Measurements from ENCODE around the gene DIAPH1.

The DIAPH1 gene

DNA sequence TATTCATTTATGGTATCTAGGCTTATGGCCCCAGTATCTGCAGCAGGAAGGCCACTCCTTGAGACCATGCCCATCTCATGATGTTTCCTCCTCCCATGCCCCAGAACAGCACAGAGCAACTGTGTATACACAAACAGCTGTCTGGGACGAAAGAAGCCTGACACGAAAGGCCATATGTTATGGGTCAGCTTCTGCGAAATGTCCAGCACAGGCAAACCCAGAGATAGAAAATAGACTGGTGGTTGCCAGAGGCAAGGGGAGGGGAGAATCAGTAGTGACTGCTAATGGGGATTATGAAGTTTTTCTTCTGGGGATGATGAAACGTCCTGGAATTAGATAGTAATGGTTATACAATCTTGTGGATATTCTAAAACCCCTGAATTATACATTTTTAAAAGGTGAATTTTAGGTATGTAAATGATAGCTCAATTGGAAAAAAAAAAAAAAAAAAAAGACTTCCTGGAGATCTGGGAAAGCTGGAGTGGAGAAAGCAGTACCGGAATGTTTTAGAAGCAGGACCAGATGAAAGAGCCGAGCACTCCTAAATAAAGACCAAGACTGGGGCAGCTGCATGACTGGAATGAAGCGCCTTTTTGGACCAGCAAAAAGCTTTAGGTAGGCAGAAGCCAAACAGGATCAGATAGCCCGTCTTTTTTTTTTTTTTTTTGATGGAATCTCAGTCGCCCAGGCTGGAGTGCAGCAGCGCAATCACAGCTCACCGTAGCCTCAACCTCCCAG lies 100.8 kb downstream of the DIAPH1 start:
- no peak for DNase-seq

- DNase-seq: no peak
These were observed 101.5 kb downstream of the DIAPH1 start for GRCh38 chr5:141517312-141517711.

- DNase-seq: no peak
These were observed 102.2 kb downstream of the DIAPH1 start for GRCh38 chr5:141516672-141517025.

- no peak for DNase-seq
These were observed 102.7 kb downstream of the DIAPH1 start for GRCh38 chr5:141515946-141516671.

DNA sequence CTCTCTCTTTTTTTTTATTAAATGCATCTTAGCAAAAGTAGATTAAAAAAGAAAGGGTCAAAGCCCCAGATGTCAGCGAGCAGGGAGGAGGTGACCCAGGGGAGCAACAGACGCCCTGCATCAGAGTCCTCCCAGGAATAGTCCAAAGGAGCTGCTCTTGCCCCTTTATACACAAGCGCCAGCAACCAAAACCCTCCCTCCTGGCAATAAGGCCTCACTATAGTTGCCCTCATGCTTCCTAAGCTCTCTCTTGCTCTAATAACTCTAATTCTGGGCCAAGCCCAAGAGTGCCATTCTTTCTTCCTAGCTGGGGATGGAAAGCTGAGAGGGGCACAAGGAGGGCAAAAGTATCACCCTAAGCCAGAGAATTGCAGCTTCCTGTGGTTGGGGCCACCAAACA lies 103.7 kb downstream of the DIAPH1 start:
- DNase-seq: no peak

- DNase-seq: no peak
These were observed 104.3 kb downstream of the DIAPH1 start for GRCh38 chr5:141514330-141515133.

DNA sequence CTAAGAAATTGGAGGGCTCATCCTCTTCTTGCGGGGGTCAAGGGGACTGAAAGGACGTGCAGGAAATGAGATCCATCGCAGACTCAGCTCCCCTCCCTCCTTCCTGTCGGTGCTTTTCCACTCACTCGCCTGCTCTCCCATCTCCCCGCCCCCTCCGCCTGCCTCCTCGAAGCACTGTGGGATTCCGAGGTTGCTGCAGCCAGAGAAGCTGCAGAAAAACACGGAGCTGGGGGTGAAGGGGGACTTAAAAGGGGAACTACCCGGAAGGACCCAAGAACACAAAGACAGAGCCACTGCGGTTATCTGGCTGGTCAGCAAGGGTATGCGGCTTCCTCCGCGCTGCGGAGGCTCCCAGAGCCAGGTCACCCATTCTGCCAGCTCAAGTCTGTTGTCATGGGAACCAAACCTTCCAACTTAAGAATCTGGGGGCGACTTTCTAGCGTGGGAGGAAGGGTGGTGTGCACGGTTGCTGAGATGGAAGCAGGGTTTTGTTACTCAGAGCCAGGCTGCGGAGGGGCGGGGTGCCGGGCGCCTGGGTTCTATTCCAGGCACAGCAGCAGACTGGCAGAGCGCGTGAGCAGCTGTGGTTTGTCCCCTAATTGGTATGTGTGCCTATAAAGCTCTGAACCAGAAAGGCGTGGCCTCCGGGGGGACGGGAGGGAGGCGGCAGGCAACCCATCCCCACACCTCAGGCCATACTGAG lies 105.0 kb downstream of the DIAPH1 start:
- no peak for DNase-seq

- DNase-seq: no peak
These were observed 105.7 kb downstream of the DIAPH1 start for GRCh38 chr5:141512911-141513626.

- no peak for DNase-seq
These were observed 106.3 kb downstream of the DIAPH1 start for GRCh38 chr5:141512390-141512910.

- no peak for DNase-seq
These were observed 107.0 kb downstream of the DIAPH1 start for GRCh38 chr5:141511771-141512325.

GRCh38 chr5:141510850-141511601 lies 107.8 kb downstream of the DIAPH1 start:
- no peak for DNase-seq

DNA sequence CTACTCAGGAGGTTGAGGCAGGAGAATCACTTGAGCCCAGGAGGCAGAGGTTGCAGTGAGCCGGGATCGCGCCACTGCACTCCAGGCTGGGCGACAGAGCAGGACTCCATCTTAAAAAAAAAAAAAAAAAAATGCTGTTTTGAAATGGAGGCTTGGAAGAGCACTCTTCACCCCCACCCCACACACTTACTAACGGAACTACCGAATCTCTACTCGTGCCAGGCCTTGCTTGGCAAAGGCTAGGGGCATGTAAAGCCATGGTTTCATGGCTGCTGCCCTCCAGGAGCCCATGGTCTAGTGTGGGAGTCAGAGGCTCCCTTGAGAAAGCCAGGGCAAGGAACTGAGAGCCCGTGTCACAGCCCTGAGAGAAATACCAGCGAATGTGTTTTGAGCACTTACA lies 108.6 kb downstream of the DIAPH1 start:
- DNase-seq: no peak

DNA sequence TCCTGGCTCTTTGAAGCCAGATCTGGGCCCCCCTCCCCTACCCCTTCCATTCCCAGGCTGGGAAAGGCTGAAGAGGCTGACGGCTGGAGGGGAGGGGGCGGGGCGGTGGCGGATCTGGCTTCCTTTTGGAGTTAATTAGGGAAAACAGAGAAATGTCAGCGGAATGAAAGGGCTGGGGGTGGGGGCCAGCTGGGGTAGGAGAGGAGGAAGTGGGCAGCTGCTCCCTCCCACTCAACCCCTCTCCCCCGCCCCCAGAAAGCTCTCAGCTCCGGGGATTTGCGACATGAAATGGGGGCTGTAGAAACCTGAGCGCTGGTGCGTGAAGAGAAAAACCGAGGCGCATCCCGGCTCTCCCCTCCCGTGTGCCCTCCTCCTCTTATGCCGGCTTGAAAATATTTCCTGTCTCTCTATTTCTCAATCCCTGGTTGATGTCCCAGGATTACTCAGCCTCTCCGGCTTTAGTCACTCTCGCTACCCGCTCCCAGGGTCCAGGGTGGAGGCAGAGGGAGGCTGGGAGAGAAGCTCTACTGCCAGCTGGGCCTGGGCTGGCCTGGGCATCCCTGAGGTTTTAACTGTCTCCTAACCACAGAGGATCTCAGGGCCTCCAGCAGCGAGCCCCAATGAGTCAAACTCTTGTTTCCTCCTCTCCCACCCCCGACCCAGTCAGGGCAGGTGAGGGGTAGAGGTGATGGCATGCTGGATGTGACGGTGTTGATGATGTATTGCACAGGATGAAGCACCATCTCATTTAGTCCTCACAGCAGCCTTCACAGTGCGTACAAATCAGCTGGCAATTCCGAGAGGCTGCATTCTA lies 109.8 kb downstream of the DIAPH1 start:
- DNase-seq: peak; percentile 47

GRCh38 chr5:141508440-141508797 lies 110.4 kb downstream of the DIAPH1 start:
- DNase-seq: no peak

GRCh38 chr5:141507387-141508091 lies 111.3 kb downstream of the DIAPH1 start:
- no peak for DNase-seq

- no peak for DNase-seq
These were observed 112.2 kb downstream of the DIAPH1 start for GRCh38 chr5:141506381-141507155.

DNA sequence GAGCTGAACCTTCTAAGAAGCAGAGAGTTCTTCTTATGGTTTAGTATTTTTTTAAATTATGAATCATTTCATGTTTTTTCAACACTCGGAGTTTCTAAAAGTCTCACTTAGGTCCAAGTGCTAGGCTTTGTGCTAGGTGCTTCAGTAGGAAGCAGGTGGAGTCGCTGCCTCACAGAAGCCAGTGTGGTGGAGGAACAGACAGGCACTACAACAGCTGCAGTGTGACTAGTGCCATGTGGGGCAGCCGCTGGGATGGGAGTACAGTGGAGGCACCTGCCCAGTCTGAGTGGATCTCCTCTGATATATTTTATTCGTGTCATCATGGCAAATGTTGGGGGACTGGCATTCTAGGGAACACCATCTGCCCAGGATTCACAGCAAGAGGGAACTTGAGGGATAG lies 114.6 kb downstream of the DIAPH1 start:
- no peak for DNase-seq

DNA sequence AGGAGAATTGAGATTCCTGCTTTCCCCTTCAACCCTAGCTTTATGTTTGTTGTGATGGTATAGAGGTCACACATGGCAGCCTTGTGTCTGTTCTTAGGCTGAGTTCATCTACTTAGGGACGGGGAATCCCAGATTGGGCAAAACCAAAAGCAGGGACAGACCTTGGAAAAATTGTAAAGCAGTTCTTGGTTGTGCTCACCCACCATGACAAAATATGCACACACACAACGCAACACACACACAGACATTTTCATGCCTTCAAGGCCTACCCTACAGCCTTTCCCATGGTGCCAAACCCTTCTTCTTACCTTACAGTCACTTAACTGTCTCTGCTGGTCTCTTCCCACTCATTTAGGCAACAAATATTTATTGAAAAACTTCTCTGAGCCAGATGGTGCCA lies 115.1 kb downstream of the DIAPH1 start:
- DNase-seq: no peak

DNA sequence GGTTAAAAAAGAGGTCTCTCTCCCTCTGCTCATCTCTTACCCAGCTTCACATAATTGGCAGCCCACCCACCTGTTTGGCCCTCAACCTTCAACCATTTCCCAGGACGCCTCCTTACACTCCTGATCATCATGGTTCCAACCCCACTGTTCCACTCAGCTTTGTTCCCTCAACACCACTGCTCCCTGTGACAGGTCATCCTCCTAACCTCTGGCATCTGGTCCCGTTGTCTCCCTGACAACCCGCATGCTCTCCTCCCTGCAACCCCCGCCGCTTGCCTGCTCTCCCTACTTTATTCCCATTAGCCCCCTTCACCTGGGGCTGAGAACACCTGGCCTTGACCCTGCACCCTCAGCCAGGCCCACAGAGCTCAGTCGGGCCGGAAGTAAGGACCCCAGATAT lies 117.0 kb downstream of the DIAPH1 start:
- DNase-seq: no peak

Measured in NCI-H524 treated with DMSO at 0.1 percent for 48 hours (cell line).